Psoas muscle (tissue), 8 donors: ENCODE data around the gene QDPR. TPM values are rescaled to one million over a fixed set of nuclear protein-coding genes. Genes with fewer than 3 reads are reported as not detected.

ENCODE experiments used
- ATAC-seq, 4 donors: fragments of 200-7000 bp; cut with Tn5 transposase; one replicate each; pipeline ENCODE4 v1.9.1; 2020; ENCODE audit warnings: moderate library complexity in 3 of 4, mild to moderate bottlenecking in 2 of 4
- DNase-seq, 2 donors: peaks; one replicate each; pipeline ENCODE4 v3.0.0-alpha.2; 2020
- H3K27ac ChIP-seq: fragments of 200-600 bp; one replicate; pipeline ENCODE4 v1.8.0; 2022
- H3K27me3 ChIP-seq, 3 donors: fragments of 200-600 bp in 1 of 3; one replicate each; pipeline versions ENCODE4 v1.6.1 to v1.8.0; 2013 to 2022; ENCODE audit warnings: low read length in 2 of 3, mild to moderate bottlenecking in 2 of 3, moderate library complexity in 1 of 3; ENCODE audit not compliant: insufficient read depth in 3 of 3
- H3K36me3 ChIP-seq, 2 donors: fragments of 200-600 bp in 1 of 2; one replicate each; pipeline versions ENCODE4 v1.6.1 to v1.8.0; 2013 to 2022; ENCODE audit warnings: low read depth in 1 of 2, mild to moderate bottlenecking in 1 of 2, moderate library complexity in 1 of 2; ENCODE audit not compliant: insufficient read depth in 1 of 2
- H3K4me1 ChIP-seq: fragments of 200-600 bp; one replicate; pipeline ENCODE4 v1.8.0; 2022
- H3K4me3 ChIP-seq: fragments of 200-600 bp; one replicate; pipeline ENCODE4 v1.8.0; 2022; ENCODE audit warnings: mild to moderate bottlenecking
- H3K9me3 ChIP-seq: fragments of 200-600 bp; one replicate; pipeline ENCODE4 v1.8.0; 2022
- WGBS, 3 donors: extraction: QIAGEN DNeasy Blood & Tissue Kit; methylation state at CpG; one replicate each; pipeline versions ENCODE4 v1.1.6 to v1.1.7; 2013; 5-methylcytosine and 5-hydroxymethylcytosine counted together
- intact Hi-C, 2 donors: fragments of 100-400 bp; cut with DNase I; formaldehyde crosslinking; loops; one replicate each; pipeline versions ENCODE4 v1.11.0 to v1.14.2; 2022
- polyA plus RNA-seq, 3 donors: library from polyadenylated mRNA; stranded (reverse); fragments of 200-250 nt; gene quantifications; one replicate each; pipeline ENCODE4 v1.2.3, GENCODE V29; 2013
- total RNA-seq, 4 donors: library from RNA; stranded (reverse); fragmentation: NEBNext Ultra II Directional in 2 of 4; extraction: Animal tissue kit (Norgen Biotek cat#: 25700) in 2 of 4; gene quantifications; one replicate each; pipeline versions ENCODE4 v1.2.1 to v1.2.4, GENCODE V29; 2021 to 2023
- TF ChIP-seq, protein P1 (sequence below): fragments of 200-600 bp; IDR thresholded peaks from one replicate; pipeline ENCODE4 v1.8.0; 2022; ENCODE audit warnings: antibody characterized with exemption
- donor health status: healthy with polysubstance abuse.
- donor health status: DM: no; HTN: no; CAD: no; lungs with moderate emphysema.
- donor health status: Bipolar disorder and iron deficiency.
- donor health status: healthy.
- donor health status: DM: yes; HTN: yes; CAD: no.
- donor health status: DM: no; HTN: no; CAD: no.
- donor health status: DM: no; HTN: no; CAD: no.
- donor health status: DM: yes; HTN: yes; CAD: no.

QDPR gene
- total and polyA plus RNA-seq, 7 donors, result 17.6 to 53.2 (median 39.2) TPM

DNA sequence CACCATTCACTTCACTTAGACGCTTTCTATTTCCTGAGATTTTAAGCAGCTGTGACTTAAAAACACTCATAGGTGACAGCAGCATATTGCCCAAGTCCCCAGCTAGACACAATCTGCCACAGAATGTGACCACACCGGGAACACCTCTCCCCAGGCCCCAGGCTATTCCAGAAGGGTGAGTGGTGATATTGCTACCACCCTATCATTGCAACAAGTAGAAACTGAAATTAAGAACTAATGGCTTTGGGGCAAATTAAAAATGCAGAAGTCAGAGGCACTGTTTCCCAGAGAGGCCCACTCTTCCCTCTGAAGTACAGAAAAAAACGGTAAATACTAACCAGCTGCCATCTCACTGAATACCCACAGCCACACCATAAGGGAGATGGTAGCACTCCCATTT lies 35.0 kb downstream of the QDPR start:
- Histone ChIP-seq H3K27ac (no peak overlapping the region), H3K27me3 (no peaks in the 10 kb centered on the region), H3K4me1 (no peaks in the 10 kb centered on the region), H3K4me3 (no peak overlapping the region), H3K36me3 (no peaks in the 10 kb centered on the region), H3K9me3 (no peaks in the 10 kb centered on the region)
- 80 to 82% (median 82%) methylated on average over 3 of the region's 3 CpGs for WGBS, 3 donors
- ATAC-seq, result no peak
- no peak for DNase-seq
- TF ChIP-seq, protein P1, sequence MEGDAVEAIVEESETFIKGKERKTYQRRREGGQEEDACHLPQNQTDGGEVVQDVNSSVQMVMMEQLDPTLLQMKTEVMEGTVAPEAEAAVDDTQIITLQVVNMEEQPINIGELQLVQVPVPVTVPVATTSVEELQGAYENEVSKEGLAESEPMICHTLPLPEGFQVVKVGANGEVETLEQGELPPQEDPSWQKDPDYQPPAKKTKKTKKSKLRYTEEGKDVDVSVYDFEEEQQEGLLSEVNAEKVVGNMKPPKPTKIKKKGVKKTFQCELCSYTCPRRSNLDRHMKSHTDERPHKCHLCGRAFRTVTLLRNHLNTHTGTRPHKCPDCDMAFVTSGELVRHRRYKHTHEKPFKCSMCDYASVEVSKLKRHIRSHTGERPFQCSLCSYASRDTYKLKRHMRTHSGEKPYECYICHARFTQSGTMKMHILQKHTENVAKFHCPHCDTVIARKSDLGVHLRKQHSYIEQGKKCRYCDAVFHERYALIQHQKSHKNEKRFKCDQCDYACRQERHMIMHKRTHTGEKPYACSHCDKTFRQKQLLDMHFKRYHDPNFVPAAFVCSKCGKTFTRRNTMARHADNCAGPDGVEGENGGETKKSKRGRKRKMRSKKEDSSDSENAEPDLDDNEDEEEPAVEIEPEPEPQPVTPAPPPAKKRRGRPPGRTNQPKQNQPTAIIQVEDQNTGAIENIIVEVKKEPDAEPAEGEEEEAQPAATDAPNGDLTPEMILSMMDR, result no peak
- intact Hi-C loops, result loop anchor here in 1 of 2 donors (10.0 kb wide), 1 partner anchor 1182 kb away; no protein-coding TSS in a partner anchor

DNA sequence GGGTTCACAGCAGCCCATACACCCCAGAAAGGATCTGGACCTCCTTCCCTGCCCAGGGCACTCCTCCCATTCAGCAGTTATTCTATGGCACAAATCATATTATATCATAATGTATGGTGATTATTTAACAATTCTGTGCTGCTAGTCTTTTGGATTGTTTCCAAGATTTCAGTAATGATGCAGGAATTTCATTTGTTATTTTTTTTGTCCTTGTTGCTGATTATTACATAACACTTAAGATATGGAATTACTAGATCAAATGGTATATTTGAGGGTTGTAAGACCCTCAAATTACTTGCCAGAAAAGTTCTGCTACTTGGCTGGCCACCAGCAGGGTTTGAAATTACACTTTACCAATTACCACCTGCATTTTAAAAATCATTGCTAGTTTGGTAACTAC lies 36.4 kb downstream of the QDPR start:
- no peaks in the 10 kb centered on the region for H3K4me1 ChIP-seq
- no peaks in the 10 kb centered on the region for H3K27me3 ChIP-seq
- H3K27ac ChIP-seq, result no peak overlapping the region
- no peak for DNase-seq
- intact Hi-C loops, result loop anchor here in 1 of 2 donors (10.0 kb wide), 1 partner anchor 1181 kb away; no protein-coding TSS in a partner anchor
- no peak for ATAC-seq
- no peaks in the 10 kb centered on the region for H3K36me3 ChIP-seq
- H3K4me3 ChIP-seq, result no peak overlapping the region
- H3K9me3 ChIP-seq, result no peaks in the 10 kb centered on the region
- TF ChIP-seq, protein P1, result no peak

DNA sequence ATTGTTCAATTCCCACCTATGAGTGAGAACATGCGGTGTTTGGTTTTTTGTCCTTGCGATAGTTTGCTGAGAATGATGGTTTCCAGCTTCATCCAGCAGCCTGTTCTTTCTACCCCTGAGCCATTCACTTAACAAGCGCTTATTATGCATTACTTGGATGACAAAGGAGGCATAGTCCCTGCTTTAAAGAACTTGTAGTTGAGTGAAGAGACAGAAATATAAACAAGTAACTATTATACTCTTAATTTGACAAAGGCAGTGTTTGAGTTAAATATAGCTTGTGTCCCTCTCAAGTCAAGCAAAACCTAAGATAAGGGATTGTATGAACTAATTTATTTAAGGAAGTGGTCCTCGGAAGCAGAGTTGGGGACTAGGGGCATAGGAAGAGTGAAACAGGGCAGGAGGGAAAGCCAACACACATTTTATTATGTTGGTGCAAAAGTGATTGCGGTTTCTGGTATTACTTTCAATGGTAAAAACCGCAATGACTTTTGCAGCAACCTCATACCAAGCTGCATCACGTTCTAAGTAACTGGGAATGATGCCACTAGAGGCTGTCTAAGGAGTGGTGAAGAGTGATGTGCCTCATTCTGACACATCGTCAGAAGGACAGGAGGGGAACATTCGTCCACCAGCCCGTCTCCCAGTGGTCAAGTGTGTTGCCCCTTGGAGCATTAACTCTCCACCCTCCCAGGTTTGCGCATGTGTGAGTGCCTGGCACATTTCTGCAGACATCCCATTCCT lies 41.8 kb downstream of the QDPR start:
- H3K4me3 ChIP-seq, result no peak overlapping the region
- no peaks in the 10 kb centered on the region for H3K27me3 ChIP-seq
- H3K9me3 ChIP-seq, result no peaks in the 10 kb centered on the region
- ATAC-seq (no peak), DNase-seq (no peak)
- H3K36me3 ChIP-seq, result no peaks in the 10 kb centered on the region
- H3K4me1 ChIP-seq, result no peaks in the 10 kb centered on the region
- intact Hi-C loops, result loop anchor here (5.0 to 10.0 kb wide), 2 partner anchors 1175 to 1178 kb away; no protein-coding TSS in a partner anchor
- TF ChIP-seq, protein P1, result no peak
- WGBS, 3 donors, result 79 to 86% (median 81%) methylated on average over 10 to 11 of the region's 11 CpGs
- H3K27ac ChIP-seq, result no peak overlapping the region

DNA sequence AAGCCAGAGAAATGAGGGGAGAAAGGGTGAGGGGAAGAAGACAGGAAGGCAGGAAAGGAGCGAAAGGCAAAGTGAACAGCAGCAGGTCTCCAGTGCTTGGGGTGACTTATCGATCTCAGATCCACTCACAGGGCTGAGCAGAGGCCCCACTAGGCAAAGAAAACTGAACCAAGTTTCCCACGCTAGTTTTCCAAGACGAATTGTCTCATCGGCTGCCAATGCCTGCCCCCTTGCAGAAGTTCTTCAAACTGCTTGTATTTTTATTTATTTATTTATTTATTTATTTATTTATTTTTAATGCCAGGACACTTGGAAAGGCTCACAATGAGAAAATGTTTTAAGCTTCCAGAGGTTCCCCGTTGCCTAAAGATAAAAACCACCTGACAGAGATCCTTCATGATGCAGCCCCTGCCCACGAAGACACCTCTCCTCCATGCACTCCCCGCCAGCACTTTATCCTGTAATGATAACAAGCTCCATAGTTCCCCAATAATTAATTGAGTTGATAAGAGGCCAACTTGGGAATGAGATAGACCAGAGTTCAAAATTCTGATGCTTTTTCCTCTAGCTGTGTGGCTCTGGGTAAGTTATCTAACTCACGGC lies 43.2 kb downstream of the QDPR start:
- intact Hi-C loops, result no loop called here
- H3K36me3 ChIP-seq, result no peaks in the 10 kb centered on the region

More for the DNA sequence above, 43.2 kb downstream of the QDPR start:
- Histone ChIP-seq H3K4me1 (no peaks in the 10 kb centered on the region), H3K27ac (no peak overlapping the region), H3K27me3 (no peaks in the 10 kb centered on the region), H3K9me3 (no peaks in the 10 kb centered on the region), H3K4me3 (no peak overlapping the region)
- TF ChIP-seq, protein P1, result peak; percentile 51
- DNase-seq (no peak), ATAC-seq (no peak)
- WGBS, 3 donors, result 43 to 45% (median 44%) methylated on average over 9 of the region's 9 CpGs
